Left lung (tissue), 10 donors: ENCODE measurements around the gene ALMS1. TPM values are rescaled to one million over a fixed set of nuclear protein-coding genes. Genes with fewer than 3 reads are reported as not detected.

Experiments
- ATAC-seq: fragments of 200-7000 bp; cut with Tn5 transposase; one replicate; pipeline ENCODE4 v1.9.1; 2020; ENCODE audit warnings: moderate library complexity
- DNase-seq, 4 donors: peaks; one replicate each; pipeline ENCODE4 v3.0.0-alpha.2; 2013 to 2020
- H3K27ac ChIP-seq, 2 donors: fragments of 200-600 bp; sonication (generic) in 1 of 2; one replicate each; pipeline versions ENCODE4 v1.5.0 to v1.8.0; 2020 to 2021
- H3K27me3 ChIP-seq, 2 donors: fragments of 200-600 bp; sonication (generic) in 1 of 2; one replicate each; pipeline versions ENCODE4 v1.5.0 to v1.8.0; 2020 to 2021
- H3K36me3 ChIP-seq, 2 donors: fragments of 200-600 bp; sonication (generic) in 1 of 2; one replicate each; pipeline versions ENCODE4 v1.5.0 to v1.8.0; 2020 to 2021
- H3K4me1 ChIP-seq, 2 donors: fragments of 200-600 bp; one replicate each; pipeline ENCODE4 v1.8.0; 2021
- H3K4me3 ChIP-seq, 2 donors: fragments of 200-600 bp; sonication (generic) in 1 of 2; one replicate each; pipeline versions ENCODE4 v1.5.0 to v1.8.0; 2020 to 2021; ENCODE audit warnings: mild to moderate bottlenecking in 1 of 2
- H3K9me3 ChIP-seq, 2 donors: fragments of 200-600 bp; sonication (generic) in 1 of 2; one replicate each; pipeline versions ENCODE4 v1.5.0 to v1.8.0; 2020 to 2021
- intact Hi-C, 2 donors: fragments of 100-400 bp; cut with DNase I; formaldehyde crosslinking; loops; one replicate each; pipeline versions ENCODE4 v1.11.2 to v1.14.2; 2022
- polyA plus RNA-seq, 6 donors: library from polyadenylated mRNA; unstranded; fragments of 120-200 nt; gene quantifications; one replicate each; pipeline ENCODE4 v1.2.1, GENCODE V29; 2013; ENCODE audit not compliant: insufficient read length in 6 of 6
- total RNA-seq, 2 donors: library from RNA; stranded (reverse); fragmentation: NEBNext Ultra II Directional; extraction: Animal tissue kit (Norgen Biotek cat#: 25700); gene quantifications; one replicate each; pipeline ENCODE4 v1.2.1, GENCODE V29; 2021
- TF ChIP-seq, protein P1 (sequence below), 2 donors: fragments of 200-600 bp; sonication (generic) in 1 of 2; IDR thresholded peaks; one replicate each; pipeline versions ENCODE4 v1.5.0 to v1.8.0; 2021; ENCODE audit warnings: antibody characterized with exemption in 2 of 2
- donor health status: DM: no; HTN: yes; CAD: no.
- donor health status: DM: no; HTN: no; CAD: no.

The ALMS1 gene
- total and polyA plus RNA-seq, 8 donors: 16.4 to 46.0 (median 39.7) TPM

DNA sequence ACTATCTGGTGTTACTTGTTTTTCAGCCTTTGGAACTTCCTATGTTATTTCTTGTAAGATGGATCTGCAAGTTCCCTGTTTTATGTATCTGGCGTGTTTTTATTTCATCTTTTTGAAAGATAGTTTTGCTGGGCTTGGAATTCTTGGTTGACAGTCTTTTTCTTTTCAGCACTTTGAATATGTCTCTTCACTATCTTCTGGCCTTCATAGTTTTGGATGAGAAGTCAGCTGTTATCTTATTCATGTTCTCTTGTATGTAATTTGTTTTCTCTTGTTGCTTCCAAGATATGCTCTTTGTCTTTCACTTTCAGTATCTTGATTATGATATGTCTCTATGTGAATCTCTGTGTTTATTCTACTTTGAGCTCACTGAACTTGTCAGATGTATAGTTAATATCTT is 50.4 kb downstream of the ALMS1 start:
- no peaks in the 10 kb centered on the region for H3K27me3 ChIP-seq
- no peak for ATAC-seq
- no peaks in the 10 kb centered on the region for H3K4me1 ChIP-seq
- TF ChIP-seq, protein P1, sequence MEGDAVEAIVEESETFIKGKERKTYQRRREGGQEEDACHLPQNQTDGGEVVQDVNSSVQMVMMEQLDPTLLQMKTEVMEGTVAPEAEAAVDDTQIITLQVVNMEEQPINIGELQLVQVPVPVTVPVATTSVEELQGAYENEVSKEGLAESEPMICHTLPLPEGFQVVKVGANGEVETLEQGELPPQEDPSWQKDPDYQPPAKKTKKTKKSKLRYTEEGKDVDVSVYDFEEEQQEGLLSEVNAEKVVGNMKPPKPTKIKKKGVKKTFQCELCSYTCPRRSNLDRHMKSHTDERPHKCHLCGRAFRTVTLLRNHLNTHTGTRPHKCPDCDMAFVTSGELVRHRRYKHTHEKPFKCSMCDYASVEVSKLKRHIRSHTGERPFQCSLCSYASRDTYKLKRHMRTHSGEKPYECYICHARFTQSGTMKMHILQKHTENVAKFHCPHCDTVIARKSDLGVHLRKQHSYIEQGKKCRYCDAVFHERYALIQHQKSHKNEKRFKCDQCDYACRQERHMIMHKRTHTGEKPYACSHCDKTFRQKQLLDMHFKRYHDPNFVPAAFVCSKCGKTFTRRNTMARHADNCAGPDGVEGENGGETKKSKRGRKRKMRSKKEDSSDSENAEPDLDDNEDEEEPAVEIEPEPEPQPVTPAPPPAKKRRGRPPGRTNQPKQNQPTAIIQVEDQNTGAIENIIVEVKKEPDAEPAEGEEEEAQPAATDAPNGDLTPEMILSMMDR (IDR thresholded peaks at IDR 0.05): no peak
- H3K9me3 ChIP-seq: peaks cover 0 to 17% of the 10 kb centered on the region in 2 donors
- no peak for DNase-seq
- no peak overlapping the region for H3K4me3 ChIP-seq
- peaks cover 0 to 48% of the 10 kb centered on the region in 2 donors for H3K36me3 ChIP-seq
- intact Hi-C loops: no loop called here
- H3K27ac ChIP-seq: no peak overlapping the region

DNA sequence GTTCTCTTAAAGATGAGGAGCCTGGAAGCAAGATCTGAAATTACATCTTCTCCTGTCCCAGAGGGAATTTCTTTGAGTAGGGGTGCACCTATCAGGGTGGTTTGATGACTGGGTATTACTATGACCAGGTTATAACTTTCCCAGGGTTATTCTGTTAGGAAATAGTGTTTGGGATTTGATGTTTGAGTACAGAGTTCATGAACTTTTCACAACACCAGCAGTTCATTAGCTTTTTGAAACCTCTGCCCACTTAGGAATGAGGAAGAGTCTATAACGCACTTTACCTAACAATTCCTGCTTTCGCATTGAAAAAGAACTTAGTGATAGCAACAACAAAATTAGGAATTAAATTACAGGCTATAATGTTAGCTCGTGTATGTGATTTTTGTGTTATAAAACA is 58.6 kb downstream of the ALMS1 start:
- H3K4me3 ChIP-seq: no peak overlapping the region
- ATAC-seq: no peak
- H3K27ac ChIP-seq: no peak overlapping the region
- no peaks in the 10 kb centered on the region for H3K9me3 ChIP-seq
- no peaks in the 10 kb centered on the region for H3K4me1 ChIP-seq
- no peak for DNase-seq
- intact Hi-C loops: no loop called here
- H3K27me3 ChIP-seq: no peaks in the 10 kb centered on the region
- peaks cover 0 to 30% of the 10 kb centered on the region in 2 donors for H3K36me3 ChIP-seq
- TF ChIP-seq, protein P1 (IDR thresholded peaks at IDR 0.05): no peak

DNA sequence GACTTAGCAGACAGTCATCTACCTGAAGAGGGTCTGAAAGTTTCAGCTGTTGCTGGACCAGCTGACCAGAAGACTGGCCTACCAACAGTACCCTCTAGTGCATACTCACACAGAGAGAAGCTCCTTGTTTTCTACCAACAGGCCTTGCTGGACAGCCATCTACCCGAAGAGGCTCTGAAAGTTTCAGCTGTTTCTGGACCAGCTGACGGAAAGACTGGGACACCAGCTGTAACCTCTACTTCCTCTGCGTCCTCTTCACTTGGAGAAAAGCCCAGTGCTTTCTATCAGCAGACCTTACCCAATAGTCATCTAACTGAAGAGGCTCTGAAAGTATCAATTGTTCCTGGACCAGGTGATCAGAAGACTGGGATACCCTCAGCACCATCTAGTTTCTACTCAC is 63.2 kb downstream of the ALMS1 start:
- Histone ChIP-seq H3K4me1 (no peaks in the 10 kb centered on the region), H3K9me3 (no peaks in the 10 kb centered on the region), H3K36me3 (peaks cover 0 to 40% of the 10 kb centered on the region in 2 donors), H3K27ac (no peak overlapping the region), H3K27me3 (no peaks in the 10 kb centered on the region), H3K4me3 (no peak overlapping the region)
- TF ChIP-seq, protein P1 (IDR thresholded peaks at IDR 0.05): no peak
- no peak for ATAC-seq
- DNase-seq: no peak
- intact Hi-C loops: no loop called here

DNA sequence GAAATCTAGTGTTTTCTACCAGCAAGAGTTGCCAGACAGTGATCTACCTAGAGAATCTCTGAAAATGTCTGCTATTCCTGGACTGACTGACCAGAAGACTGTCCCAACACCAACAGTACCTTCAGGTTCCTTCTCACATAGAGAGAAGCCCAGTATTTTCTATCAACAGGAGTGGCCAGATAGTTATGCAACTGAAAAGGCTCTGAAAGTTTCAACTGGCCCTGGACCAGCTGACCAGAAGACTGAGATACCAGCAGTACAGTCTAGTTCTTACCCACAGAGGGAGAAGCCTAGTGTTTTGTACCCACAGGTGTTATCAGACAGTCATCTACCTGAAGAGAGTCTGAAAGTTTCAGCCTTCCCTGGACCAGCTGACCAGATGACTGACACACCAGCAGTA is 63.8 kb downstream of the ALMS1 start:
- DNase-seq (no peak), ATAC-seq (no peak)
- Histone ChIP-seq H3K27me3 (no peaks in the 10 kb centered on the region), H3K9me3 (no peaks in the 10 kb centered on the region), H3K36me3 (peaks cover 0 to 40% of the 10 kb centered on the region in 2 donors), H3K4me3 (no peak overlapping the region), H3K4me1 (no peaks in the 10 kb centered on the region), H3K27ac (no peak overlapping the region)
- TF ChIP-seq, protein P1 (IDR thresholded peaks at IDR 0.05): no peak
- intact Hi-C loops: no loop called here

DNA sequence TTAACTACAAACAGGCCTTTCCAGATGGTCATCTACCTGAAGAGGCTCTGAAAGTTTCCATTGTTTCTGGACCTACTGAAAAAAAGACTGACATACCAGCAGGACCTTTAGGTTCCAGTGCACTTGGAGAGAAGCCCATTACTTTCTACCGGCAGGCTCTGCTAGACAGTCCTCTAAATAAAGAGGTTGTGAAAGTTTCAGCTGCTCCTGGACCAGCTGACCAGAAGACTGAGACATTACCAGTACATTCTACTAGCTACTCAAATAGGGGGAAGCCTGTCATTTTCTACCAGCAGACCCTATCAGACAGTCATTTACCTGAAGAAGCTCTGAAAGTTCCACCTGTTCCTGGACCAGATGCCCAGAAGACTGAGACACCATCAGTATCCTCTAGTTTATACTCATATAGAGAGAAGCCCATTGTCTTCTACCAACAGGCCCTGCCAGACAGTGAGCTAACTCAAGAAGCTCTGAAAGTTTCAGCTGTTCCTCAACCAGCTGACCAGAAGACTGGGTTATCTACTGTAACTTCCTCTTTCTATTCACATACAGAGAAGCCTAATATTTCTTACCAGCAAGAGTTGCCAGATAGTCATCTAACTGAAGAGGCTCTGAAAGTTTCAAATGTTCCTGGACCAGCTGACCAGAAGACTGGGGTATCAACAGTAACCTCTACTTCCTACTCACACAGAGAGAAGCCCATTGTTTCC is 65.8 kb downstream of the ALMS1 start:
- no peak for DNase-seq
- H3K27me3 ChIP-seq: no peaks in the 10 kb centered on the region
- intact Hi-C loops: no loop called here
- peaks cover 0 to 46% of the 10 kb centered on the region in 2 donors for H3K36me3 ChIP-seq
- no peaks in the 10 kb centered on the region for H3K4me1 ChIP-seq
- peak; percentile 22 for ATAC-seq
- H3K27ac ChIP-seq: no peak overlapping the region
- H3K9me3 ChIP-seq: no peaks in the 10 kb centered on the region
- no peak overlapping the region for H3K4me3 ChIP-seq
- TF ChIP-seq, protein P1 (IDR thresholded peaks at IDR 0.05): no peak
